Upper lobe of right lung (tissue), 1 donor: ENCODE data around the gene ERVV-1. TPM values are rescaled to one million over a fixed set of nuclear protein-coding genes. Genes with fewer than 3 reads are reported as not detected.

Source experiments
- ATAC-seq: fragments of 200-7000 bp; cut with Tn5 transposase; one replicate; pipeline ENCODE4 v1.9.1; 2020; ENCODE audit warnings: mild to moderate bottlenecking, moderate library complexity
- DNase-seq: peaks from one replicate; pipeline ENCODE4 v3.0.0-alpha.2; 2020
- H3K27ac ChIP-seq: fragments of 200-600 bp; one replicate; pipeline ENCODE4 v1.8.0; 2022
- H3K27me3 ChIP-seq: fragments of 200-600 bp; one replicate; pipeline ENCODE4 v1.8.0; 2022; ENCODE audit warnings: mild to moderate bottlenecking
- H3K36me3 ChIP-seq: fragments of 200-600 bp; one replicate; pipeline ENCODE4 v1.8.0; 2022
- H3K4me1 ChIP-seq: fragments of 200-600 bp; one replicate; pipeline ENCODE4 v1.8.0; 2022
- H3K4me3 ChIP-seq: fragments of 200-600 bp; one replicate; pipeline ENCODE4 v1.8.0; 2022; ENCODE audit warnings: mild to moderate bottlenecking
- H3K9me3 ChIP-seq: fragments of 200-600 bp; one replicate; pipeline ENCODE4 v1.8.0; 2022
- intact Hi-C: fragments of 100-400 bp; cut with DNase I; formaldehyde crosslinking; loops from one replicate; pipeline ENCODE4 v1.11.0; 2022
- total RNA-seq: library from RNA; stranded (reverse); fragmentation: NEBNext Ultra II Directional; extraction: Animal tissue kit (Norgen Biotek cat#: 25700); gene quantifications from one replicate; pipeline ENCODE4 v1.2.1, GENCODE V29; 2021
- TF ChIP-seq, protein P1 (sequence below): fragments of 200-600 bp; IDR thresholded peaks from one replicate; pipeline ENCODE4 v1.8.0; 2022; ENCODE audit warnings: antibody characterized with exemption
- donor health status: DM: no; HTN: yes; CAD: no; lungs with severe emphysema.

Gene ERVV-1
- total RNA-seq, 1 donor from 2014 or later = not detected

DNA sequence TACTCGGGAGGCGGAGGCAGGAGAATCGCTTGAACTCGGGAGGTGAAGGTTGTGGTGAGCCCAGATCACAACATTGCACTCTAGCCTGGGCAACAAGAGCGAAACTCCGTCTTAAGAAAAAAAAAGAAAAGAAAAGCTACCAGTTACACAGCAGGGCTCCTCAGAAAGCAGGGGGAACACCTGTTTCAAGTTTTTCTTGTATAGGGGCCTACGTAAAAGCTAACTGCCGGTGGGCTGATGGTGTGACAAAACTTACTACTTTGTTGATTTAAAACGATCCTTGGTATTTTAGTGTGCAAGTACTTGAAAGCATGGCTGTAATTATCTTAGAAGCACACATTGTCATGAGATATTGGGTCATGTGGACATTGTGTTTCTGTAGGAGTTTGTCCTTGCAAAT is 15.7 kb upstream of the ERVV-1 start:
- Histone ChIP-seq H3K27me3 (no peaks in the 10 kb centered on the region), H3K4me3 (no peak overlapping the region), H3K36me3 (no peaks in the 10 kb centered on the region), H3K27ac (no peak overlapping the region), H3K9me3 (no peaks in the 10 kb centered on the region), H3K4me1 (peaks cover 6% of the 10 kb centered on the region)
- DNase-seq = no peak
- intact Hi-C loops = no loop called here
- no peak for ATAC-seq
- TF ChIP-seq, protein P1, sequence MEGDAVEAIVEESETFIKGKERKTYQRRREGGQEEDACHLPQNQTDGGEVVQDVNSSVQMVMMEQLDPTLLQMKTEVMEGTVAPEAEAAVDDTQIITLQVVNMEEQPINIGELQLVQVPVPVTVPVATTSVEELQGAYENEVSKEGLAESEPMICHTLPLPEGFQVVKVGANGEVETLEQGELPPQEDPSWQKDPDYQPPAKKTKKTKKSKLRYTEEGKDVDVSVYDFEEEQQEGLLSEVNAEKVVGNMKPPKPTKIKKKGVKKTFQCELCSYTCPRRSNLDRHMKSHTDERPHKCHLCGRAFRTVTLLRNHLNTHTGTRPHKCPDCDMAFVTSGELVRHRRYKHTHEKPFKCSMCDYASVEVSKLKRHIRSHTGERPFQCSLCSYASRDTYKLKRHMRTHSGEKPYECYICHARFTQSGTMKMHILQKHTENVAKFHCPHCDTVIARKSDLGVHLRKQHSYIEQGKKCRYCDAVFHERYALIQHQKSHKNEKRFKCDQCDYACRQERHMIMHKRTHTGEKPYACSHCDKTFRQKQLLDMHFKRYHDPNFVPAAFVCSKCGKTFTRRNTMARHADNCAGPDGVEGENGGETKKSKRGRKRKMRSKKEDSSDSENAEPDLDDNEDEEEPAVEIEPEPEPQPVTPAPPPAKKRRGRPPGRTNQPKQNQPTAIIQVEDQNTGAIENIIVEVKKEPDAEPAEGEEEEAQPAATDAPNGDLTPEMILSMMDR = no peak

DNA sequence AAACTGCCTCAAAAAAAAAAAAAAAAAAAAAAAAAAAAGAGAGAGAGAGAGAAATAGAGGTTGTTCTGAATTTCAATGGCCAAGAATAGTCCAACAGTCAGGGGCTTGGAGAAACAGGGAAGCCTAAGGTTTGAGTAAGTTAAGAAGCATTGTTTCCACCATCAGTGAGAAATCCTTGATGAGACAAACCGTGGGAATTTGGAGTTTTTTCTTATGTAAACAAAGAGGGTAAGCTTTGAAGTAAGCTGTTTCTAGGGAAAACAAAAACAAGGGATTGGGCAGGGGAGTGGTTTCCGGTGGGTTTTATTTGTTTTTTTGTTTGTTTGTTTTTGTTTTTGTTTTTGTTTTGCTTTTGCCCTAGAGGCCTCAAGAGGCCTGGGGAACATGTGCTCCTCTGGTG is 11.2 kb upstream of the ERVV-1 start:
- intact Hi-C loops = no loop called here
- no peak for DNase-seq
- TF ChIP-seq, protein P1 = no peak
- ATAC-seq = no peak
- H3K9me3 ChIP-seq = no peaks in the 10 kb centered on the region
- no peak overlapping the region for H3K4me3 ChIP-seq
- no peaks in the 10 kb centered on the region for H3K27me3 ChIP-seq
- no peaks in the 10 kb centered on the region for H3K4me1 ChIP-seq
- no peak overlapping the region for H3K27ac ChIP-seq
- H3K36me3 ChIP-seq = no peaks in the 10 kb centered on the region

DNA sequence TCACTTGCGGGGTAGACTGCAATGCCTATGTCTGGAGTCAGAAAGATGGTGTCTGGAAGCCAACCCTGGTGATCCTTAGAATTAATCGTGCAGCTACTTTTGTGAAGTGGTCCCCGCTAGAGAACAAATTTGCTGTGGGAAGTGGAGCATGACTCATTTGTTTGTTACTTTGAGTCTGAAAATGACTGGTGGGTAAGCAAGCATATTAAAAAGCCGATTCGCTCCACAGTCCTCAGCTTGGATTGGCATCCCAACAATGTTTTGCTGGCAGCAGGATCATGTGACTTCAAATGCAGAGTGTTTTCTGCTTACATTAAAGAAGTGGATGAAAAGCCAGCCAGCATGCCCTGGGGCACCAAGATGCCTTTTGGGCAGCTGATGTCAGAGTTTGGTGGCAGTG is 9.5 kb upstream of the ERVV-1 start:
- H3K27ac ChIP-seq = no peak overlapping the region
- intact Hi-C loops = no loop called here
- no peaks in the 10 kb centered on the region for H3K27me3 ChIP-seq
- TF ChIP-seq, protein P1 = no peak
- H3K9me3 ChIP-seq = no peaks in the 10 kb centered on the region
- ATAC-seq (no peak), DNase-seq (no peak)
- no peaks in the 10 kb centered on the region for H3K36me3 ChIP-seq
- no peaks in the 10 kb centered on the region for H3K4me1 ChIP-seq
- H3K4me3 ChIP-seq = no peak overlapping the region

DNA sequence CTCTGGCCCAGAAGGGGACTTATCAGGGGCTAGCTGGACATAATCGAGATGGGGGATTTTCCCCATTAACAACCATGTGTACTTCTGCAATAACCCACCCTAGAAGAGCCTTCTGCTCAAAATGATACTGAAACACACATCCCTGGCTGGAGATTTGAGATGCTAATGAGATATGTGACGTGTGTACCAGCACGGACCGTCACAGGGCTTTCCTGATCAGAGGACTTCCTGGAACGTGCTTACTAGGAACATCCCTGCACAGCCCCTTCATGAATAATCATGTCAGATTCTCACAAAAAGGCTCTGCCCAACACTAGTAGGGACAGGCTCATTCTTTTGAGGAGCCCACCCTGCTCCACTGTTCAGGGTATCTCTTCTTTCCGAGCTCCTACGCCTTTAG is 6.5 kb upstream of the ERVV-1 start:
- intact Hi-C loops = no loop called here
- TF ChIP-seq, protein P1 = no peak
- Histone ChIP-seq H3K27ac (no peak overlapping the region), H3K4me1 (no peaks in the 10 kb centered on the region), H3K9me3 (no peaks in the 10 kb centered on the region), H3K36me3 (no peaks in the 10 kb centered on the region), H3K27me3 (no peaks in the 10 kb centered on the region), H3K4me3 (no peak overlapping the region)
- ATAC-seq (no peak), DNase-seq (no peak)

DNA sequence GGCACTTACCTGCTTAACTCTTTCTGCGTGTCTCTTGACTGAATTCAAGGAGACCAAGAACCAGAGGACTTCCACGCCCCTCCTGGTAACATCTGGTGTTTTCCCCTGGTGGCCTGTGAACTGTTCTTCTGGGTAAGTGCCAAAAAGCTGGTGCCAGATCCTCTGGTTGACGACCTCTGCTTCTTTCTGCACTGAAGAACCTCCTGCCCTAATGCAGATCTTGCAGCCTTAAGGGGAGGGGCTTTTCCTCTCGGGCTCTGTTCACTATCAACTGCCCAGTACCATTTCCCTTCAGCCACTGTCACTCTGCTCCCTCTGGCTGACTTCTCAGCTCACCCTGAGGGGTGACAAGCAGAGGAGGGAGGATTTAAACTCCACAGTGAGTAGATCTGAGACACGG is 6.1 kb upstream of the ERVV-1 start:
- H3K27me3 ChIP-seq = no peaks in the 10 kb centered on the region
- intact Hi-C loops = no loop called here
- TF ChIP-seq, protein P1 = no peak
- H3K9me3 ChIP-seq = no peaks in the 10 kb centered on the region
- no peaks in the 10 kb centered on the region for H3K4me1 ChIP-seq
- ATAC-seq (no peak), DNase-seq (no peak)
- H3K36me3 ChIP-seq = no peaks in the 10 kb centered on the region
- H3K4me3 ChIP-seq = no peak overlapping the region
- H3K27ac ChIP-seq = no peak overlapping the region

DNA sequence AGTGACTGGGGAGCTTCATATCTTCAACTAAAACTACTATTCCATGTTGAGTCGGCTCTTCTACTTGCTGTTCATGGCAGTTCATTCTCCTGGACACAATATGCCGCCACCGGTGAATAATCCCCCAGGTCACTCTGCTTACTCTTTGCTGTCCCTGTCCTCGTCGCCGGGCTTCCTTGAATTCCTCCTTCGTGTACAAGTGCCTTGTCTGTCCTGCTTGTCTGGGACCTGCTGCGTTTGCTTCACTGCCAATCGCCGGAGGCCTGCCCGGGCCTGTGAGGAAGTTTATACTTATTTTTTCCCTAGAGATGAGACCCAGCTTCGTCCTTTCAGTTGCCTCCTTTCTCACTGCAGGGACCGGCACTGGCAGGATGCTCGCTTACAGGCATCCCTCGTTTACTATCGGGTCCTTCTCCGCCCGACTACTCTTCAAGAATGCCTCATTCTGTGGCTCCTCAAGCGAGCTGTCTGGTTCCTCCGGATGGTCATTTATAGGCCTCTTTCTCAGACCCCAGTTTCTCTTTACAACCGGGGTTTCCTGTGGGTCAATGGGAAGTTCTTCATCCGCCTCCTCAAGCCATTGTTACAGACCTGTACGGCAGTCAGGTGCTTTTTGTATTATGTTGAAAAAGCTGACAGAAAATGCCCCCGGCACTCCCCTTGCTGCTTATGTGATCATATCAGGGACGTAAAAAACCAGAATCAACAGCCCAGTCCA is 5.5 kb upstream of the ERVV-1 start:
- no peaks in the 10 kb centered on the region for H3K4me1 ChIP-seq
- DNase-seq (no peak), ATAC-seq (no peak)
- no peaks in the 10 kb centered on the region for H3K27me3 ChIP-seq
- H3K4me3 ChIP-seq = no peak overlapping the region
- no peaks in the 10 kb centered on the region for H3K9me3 ChIP-seq
- intact Hi-C loops = no loop called here
- TF ChIP-seq, protein P1 = no peak
- H3K27ac ChIP-seq = no peak overlapping the region
- H3K36me3 ChIP-seq = no peaks in the 10 kb centered on the region
